Vagina (tissue), 2 donors: Measurements from ENCODE around the gene FKRP. TPM values are rescaled to one million over a fixed set of nuclear protein-coding genes. Genes with fewer than 3 reads are reported as not detected.
A peak's percentile ranks its signal among the peaks of the same experiment; 100 is the strongest.

ENCODE experiments used
- DNase-seq, 2 donors: peaks; one replicate each; pipeline ENCODE4 v3.0.0-alpha.2; 2017; ENCODE audit errors: extremely low spot score in 2 of 2
- H3K27ac ChIP-seq: fragments of 200-600 bp; sonication (generic); one replicate; pipeline ENCODE4 v1.5.1; 2019
- H3K27me3 ChIP-seq: fragments of 200-600 bp; sonication (generic); one replicate; pipeline ENCODE4 v1.5.1; 2019
- H3K36me3 ChIP-seq, 2 donors: fragments of 200-600 bp; sonication (generic); one replicate each; pipeline ENCODE4 v1.5.1; 2017 to 2019
- H3K4me1 ChIP-seq: fragments of 200-600 bp; sonication (generic); one replicate; pipeline ENCODE4 v1.5.1; 2019
- H3K4me3 ChIP-seq, 2 donors: fragments of 200-600 bp; sonication (generic); 1 replicate in 1 of 2; 2 replicates in 1 of 2; pipeline ENCODE4 v1.5.1; 2016 to 2019
- H3K9me3 ChIP-seq: fragments of 200-600 bp; sonication (generic); one replicate; pipeline ENCODE4 v1.5.1; 2019
- CTCF ChIP-seq, 3 experiments: fragments of 450-650 bp in 2 of 3; fragments of 200-600 bp in 1 of 3; sonication (generic) in 1 of 3; IDR thresholded peaks; one replicate each; pipeline ENCODE4 v1.5.1; 2017 to 2019; ENCODE audit warnings: antibody characterized with exemption in 3 of 3, mild to moderate bottlenecking in 2 of 3, moderate library complexity in 2 of 3
- POLR2A ChIP-seq, 2 donors: fragments of 450-650 bp; IDR thresholded peaks; one replicate each; pipeline ENCODE4 v1.6.1; 2017; ENCODE audit warnings: antibody characterized with exemption in 2 of 2, mild to moderate bottlenecking in 2 of 2, moderate library complexity in 2 of 2
- POLR2AphosphoS5 ChIP-seq, 2 donors: sonication (generic); formaldehyde crosslinking; IDR thresholded peaks; one replicate each; pipeline ENCODE4 v1.9.0; 2017; ENCODE audit warnings: antibody characterized with exemption in 2 of 2, mild to moderate bottlenecking in 2 of 2, low read depth in 1 of 2; ENCODE audit not compliant: insufficient read depth in 1 of 2
- intact Hi-C: fragments of 100-400 bp; cut with DNase I; formaldehyde crosslinking; loops from one replicate; pipeline ENCODE4 v1.15.1; 2023
- total RNA-seq: library from RNA; depleted of rRNA; stranded (reverse); fragments of >200 nt; gene quantifications from one replicate; pipeline ENCODE4 v1.2.3, GENCODE V29; 2016

The FKRP gene
- total RNA-seq, 1 donor from 2014 or later: 14.7 TPM

GRCh38 chr19:46726551-46726950 lies 19.3 kb upstream of the FKRP start:
- Histone ChIP-seq H3K4me1 (peaks cover 23% of the 10 kb centered on the region), H3K36me3 (peaks cover 0 to 87% of the 10 kb centered on the region in 2 donors), H3K9me3 (no peaks in the 10 kb centered on the region), H3K27me3 (no peaks in the 10 kb centered on the region), H3K27ac (no peak overlapping the region), H3K4me3 (no peak overlapping the region)
- TF ChIP-seq POLR2A (IDR thresholded peaks at IDR 0.05) (no peak), POLR2AphosphoS5 (IDR thresholded peaks at IDR 0.05; ENCODE audit: insufficient read depth in 1 of 2, low read depth in 1 of 2) (no peak), CTCF (IDR thresholded peaks at IDR 0.05) (no peak)
- no peak for DNase-seq
- intact Hi-C loops: loop anchor here (10.0 kb wide), 1 partner anchor 112 kb away; no protein-coding TSS in a partner anchor

GRCh38 chr19:46726971-46727501 lies 18.8 kb upstream of the FKRP start:
- no peaks in the 10 kb centered on the region for H3K27me3 ChIP-seq
- H3K36me3 ChIP-seq: peaks cover 0 to 86% of the 10 kb centered on the region in 2 donors
- no peak overlapping the region for H3K27ac ChIP-seq
- DNase-seq: no peak
- intact Hi-C loops: loop anchor here (10.0 kb wide), 1 partner anchor 112 kb away; no protein-coding TSS in a partner anchor
- no peaks in the 10 kb centered on the region for H3K9me3 ChIP-seq
- peaks cover 28% of the 10 kb centered on the region for H3K4me1 ChIP-seq
- TF ChIP-seq CTCF (IDR thresholded peaks at IDR 0.05) (no peak), POLR2AphosphoS5 (IDR thresholded peaks at IDR 0.05; ENCODE audit: insufficient read depth in 1 of 2, low read depth in 1 of 2) (no peak), POLR2A (IDR thresholded peaks at IDR 0.05) (no peak)
- no peak overlapping the region for H3K4me3 ChIP-seq

GRCh38 chr19:46727757-46728156 lies 18.1 kb upstream of the FKRP start:
- intact Hi-C loops: loop anchor here (10.0 kb wide), 1 partner anchor 113 kb away; no protein-coding TSS in a partner anchor
- Histone ChIP-seq H3K36me3 (peaks cover 0 to 85% of the 10 kb centered on the region in 2 donors), H3K27me3 (no peaks in the 10 kb centered on the region), H3K4me3 (no peak overlapping the region), H3K9me3 (no peaks in the 10 kb centered on the region), H3K4me1 (peaks cover 31% of the 10 kb centered on the region), H3K27ac (peak overlapping the region; percentile 13)
- TF ChIP-seq POLR2AphosphoS5 (IDR thresholded peaks at IDR 0.05; ENCODE audit: insufficient read depth in 1 of 2, low read depth in 1 of 2) (no peak), POLR2A (IDR thresholded peaks at IDR 0.05) (no peak), CTCF (IDR thresholded peaks at IDR 0.05) (no peak)
- no peak for DNase-seq

- no peak for DNase-seq
- Histone ChIP-seq H3K27ac (peak overlapping the region; percentile 45), H3K4me1 (peaks cover 31% of the 10 kb centered on the region), H3K27me3 (no peaks in the 10 kb centered on the region), H3K36me3 (peaks cover 0 to 85% of the 10 kb centered on the region in 2 donors), H3K4me3 (no peak overlapping the region), H3K9me3 (no peaks in the 10 kb centered on the region)
- intact Hi-C loops: loop anchor here (10.0 kb wide), 1 partner anchor 113 kb away; no protein-coding TSS in a partner anchor
- no peak for TF ChIP-seq CTCF (IDR thresholded peaks at IDR 0.05)
- no peak for TF ChIP-seq POLR2A (IDR thresholded peaks at IDR 0.05)
- peak in 1 of 2 donors; percentile 34 for TF ChIP-seq POLR2AphosphoS5 (IDR thresholded peaks at IDR 0.05; ENCODE audit: insufficient read depth in 1 of 2, low read depth in 1 of 2)
Observed at GRCh38 chr19:46728208-46728607, 17.6 kb upstream of the FKRP start.

- intact Hi-C loops: loop anchor here (10.0 kb wide), 1 partner anchor 114 kb away; no protein-coding TSS in a partner anchor
- no peak for DNase-seq
- TF ChIP-seq POLR2AphosphoS5 (IDR thresholded peaks at IDR 0.05; ENCODE audit: insufficient read depth in 1 of 2, low read depth in 1 of 2): peak in 1 of 2 donors; percentile 9
- peak; percentile 67 to 87 (median 78) for TF ChIP-seq CTCF (IDR thresholded peaks at IDR 0.05)
- TF ChIP-seq POLR2A (IDR thresholded peaks at IDR 0.05): no peak
- Histone ChIP-seq H3K27ac (peak overlapping the region; percentile 45), H3K4me3 (no peak overlapping the region), H3K9me3 (no peaks in the 10 kb centered on the region), H3K27me3 (no peaks in the 10 kb centered on the region), H3K36me3 (peaks cover 0 to 86% of the 10 kb centered on the region in 2 donors), H3K4me1 (peaks cover 31% of the 10 kb centered on the region)
Observed at GRCh38 chr19:46728693-46729339, 17.0 kb upstream of the FKRP start.
